ENCODE measurements around the gene UGDH. TPM values are rescaled to one million over a fixed set of nuclear protein-coding genes. Genes with fewer than 3 reads are reported as not detected.

The UGDH gene
- total RNA-seq, 1 donor from 2014 or later: 65.0 TPM

DNA sequence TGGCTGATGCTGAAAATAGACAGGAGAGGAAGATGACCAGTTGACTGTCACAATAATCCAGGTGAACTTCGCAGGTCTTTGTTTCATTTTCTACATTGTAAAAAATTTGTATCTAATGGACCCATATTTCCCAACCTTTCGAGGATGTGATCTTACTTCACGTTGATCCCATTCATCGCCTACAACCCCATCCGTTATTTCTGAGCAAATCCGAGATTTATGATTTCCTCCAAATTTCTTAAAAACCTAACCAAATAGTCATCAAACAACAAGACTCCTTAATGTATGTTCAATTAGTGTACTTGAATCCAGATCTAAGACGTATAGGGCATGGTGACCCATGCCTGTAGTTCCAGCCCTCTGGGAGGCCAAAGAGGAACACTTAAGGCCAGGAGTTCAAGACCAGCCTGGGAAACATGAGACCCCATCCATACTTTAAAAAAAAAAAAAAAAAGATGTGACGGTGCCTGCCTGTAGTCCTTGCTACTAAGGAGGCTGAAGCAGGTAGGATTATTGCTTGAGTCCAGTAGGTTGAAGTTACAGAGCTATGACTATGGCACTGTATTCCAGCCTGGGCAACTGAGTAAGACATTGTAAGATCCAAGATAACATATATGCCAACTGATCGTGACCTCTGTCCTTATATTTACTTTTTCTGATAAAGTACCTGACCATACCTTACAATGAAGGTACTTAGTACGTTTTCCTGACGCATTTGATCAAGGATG lies 74.2 kb downstream of the UGDH start:
- no peak overlapping the region for H3K4me3 ChIP-seq (ENCODE audit: low read depth, low read length)
- H3K36me3 ChIP-seq (ENCODE audit: control insufficient read depth, insufficient read depth, low read length): peaks cover 29% of the 10 kb centered on the region
- H3K27me3 ChIP-seq (ENCODE audit: control insufficient read depth, insufficient read depth, low read length): no peaks in the 10 kb centered on the region
- TF ChIP-seq, protein P1, sequence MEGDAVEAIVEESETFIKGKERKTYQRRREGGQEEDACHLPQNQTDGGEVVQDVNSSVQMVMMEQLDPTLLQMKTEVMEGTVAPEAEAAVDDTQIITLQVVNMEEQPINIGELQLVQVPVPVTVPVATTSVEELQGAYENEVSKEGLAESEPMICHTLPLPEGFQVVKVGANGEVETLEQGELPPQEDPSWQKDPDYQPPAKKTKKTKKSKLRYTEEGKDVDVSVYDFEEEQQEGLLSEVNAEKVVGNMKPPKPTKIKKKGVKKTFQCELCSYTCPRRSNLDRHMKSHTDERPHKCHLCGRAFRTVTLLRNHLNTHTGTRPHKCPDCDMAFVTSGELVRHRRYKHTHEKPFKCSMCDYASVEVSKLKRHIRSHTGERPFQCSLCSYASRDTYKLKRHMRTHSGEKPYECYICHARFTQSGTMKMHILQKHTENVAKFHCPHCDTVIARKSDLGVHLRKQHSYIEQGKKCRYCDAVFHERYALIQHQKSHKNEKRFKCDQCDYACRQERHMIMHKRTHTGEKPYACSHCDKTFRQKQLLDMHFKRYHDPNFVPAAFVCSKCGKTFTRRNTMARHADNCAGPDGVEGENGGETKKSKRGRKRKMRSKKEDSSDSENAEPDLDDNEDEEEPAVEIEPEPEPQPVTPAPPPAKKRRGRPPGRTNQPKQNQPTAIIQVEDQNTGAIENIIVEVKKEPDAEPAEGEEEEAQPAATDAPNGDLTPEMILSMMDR (IDR thresholded peaks at IDR 0.05; ENCODE audit: insufficient read depth, low read length, severe bottlenecking): no peak
- no peak for FAIRE-seq
- no peak for DNase-seq (ENCODE audit: low read depth)

DNA sequence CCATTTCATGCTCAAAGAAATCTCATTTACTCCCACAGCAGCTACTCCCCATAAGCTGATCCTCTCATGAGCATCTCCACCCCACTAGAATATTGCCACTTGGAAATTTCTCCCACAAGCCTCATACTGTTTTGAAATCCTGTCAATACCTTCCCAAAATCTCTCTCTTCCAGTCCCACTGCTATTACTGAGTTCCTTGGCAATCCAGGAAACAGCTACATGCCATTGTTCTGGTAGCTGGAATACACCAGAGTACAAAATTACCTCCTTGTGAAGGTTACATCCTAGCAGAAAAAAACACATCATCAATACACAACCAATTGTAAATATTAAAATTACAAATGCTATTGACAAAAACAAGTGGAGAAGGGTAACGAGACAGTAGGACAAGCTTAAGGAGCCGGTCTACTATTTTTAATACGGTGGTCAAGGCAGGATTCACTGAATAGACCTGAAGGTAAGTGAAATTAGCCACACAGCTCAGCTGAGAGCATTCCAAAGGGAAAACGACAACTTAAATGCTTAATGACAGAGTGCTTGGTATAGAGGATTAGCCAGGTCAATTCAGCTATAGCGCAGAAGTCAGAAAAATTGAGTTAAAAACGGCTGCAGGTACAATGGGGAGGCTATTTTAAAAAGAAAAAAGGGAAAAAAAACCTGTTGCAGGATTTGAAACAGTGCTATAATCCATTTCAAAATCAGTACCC lies 74.9 kb downstream of the UGDH start:
- TF ChIP-seq, protein P1 (IDR thresholded peaks at IDR 0.05; ENCODE audit: insufficient read depth, low read length, severe bottlenecking): no peak
- peaks cover 24% of the 10 kb centered on the region for H3K36me3 ChIP-seq (ENCODE audit: control insufficient read depth, insufficient read depth, low read length)
- DNase-seq (ENCODE audit: low read depth): no peak
- H3K27me3 ChIP-seq (ENCODE audit: control insufficient read depth, insufficient read depth, low read length): no peaks in the 10 kb centered on the region
- no peak overlapping the region for H3K4me3 ChIP-seq (ENCODE audit: low read depth, low read length)
- no peak for FAIRE-seq

DNA sequence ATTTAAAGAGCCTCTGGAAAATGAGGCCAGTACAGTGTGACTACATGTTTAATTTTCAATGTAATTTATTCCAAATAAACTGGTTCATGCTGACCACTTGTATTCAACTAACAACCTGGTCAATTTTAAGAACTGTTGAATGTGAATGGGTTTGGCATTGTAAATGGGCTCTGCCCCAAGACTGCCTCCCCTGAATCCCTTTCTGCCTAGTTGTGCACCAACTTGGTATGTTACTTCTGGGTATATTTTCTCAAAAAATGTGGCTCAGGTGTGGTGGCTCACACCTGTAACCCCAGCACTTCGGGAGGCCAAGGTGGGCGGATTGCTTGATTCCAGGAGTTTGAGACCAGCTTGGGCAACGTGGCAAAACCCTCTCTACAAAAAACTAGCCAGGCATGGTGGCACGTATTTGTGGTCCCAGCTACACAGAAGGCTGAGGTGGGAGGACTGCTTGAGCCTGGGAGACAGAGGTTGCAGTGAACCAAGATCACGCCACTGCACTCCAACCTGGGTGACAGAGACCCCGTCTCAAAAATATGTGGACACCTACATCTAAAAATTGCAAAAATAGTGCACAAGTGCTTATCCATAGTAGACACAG lies 75.7 kb downstream of the UGDH start:
- no peaks in the 10 kb centered on the region for H3K27me3 ChIP-seq (ENCODE audit: control insufficient read depth, insufficient read depth, low read length)
- FAIRE-seq: no peak
- H3K4me3 ChIP-seq (ENCODE audit: low read depth, low read length): no peak overlapping the region
- peaks cover 17% of the 10 kb centered on the region for H3K36me3 ChIP-seq (ENCODE audit: control insufficient read depth, insufficient read depth, low read length)
- TF ChIP-seq, protein P1 (IDR thresholded peaks at IDR 0.05; ENCODE audit: insufficient read depth, low read length, severe bottlenecking): no peak
- no peak for DNase-seq (ENCODE audit: low read depth)

DNA sequence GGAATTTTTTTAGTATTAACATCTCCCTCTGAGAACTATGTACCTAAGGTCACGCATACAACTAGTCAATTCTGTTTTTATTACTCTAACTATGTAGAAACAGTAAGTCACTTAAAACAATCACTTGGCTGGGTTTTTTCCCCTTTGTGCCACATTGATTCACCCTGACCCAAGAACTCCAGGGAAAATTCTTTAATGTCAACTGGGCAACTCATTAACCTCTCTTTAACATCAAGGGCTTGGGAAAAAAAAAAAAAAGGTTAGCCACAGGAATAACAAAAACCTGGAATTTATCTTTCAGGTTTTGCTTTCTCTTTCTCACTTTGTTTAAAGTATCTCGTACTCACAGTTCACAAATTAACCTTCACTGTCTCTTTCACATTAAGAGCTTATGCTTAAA lies 76.6 kb downstream of the UGDH start:
- FAIRE-seq (no peak), DNase-seq (ENCODE audit: low read depth) (no peak)
- peaks cover 14% of the 10 kb centered on the region for H3K36me3 ChIP-seq (ENCODE audit: control insufficient read depth, insufficient read depth, low read length)
- no peaks in the 10 kb centered on the region for H3K27me3 ChIP-seq (ENCODE audit: control insufficient read depth, insufficient read depth, low read length)
- no peak overlapping the region for H3K4me3 ChIP-seq (ENCODE audit: low read depth, low read length)
- TF ChIP-seq, protein P1 (IDR thresholded peaks at IDR 0.05; ENCODE audit: insufficient read depth, low read length, severe bottlenecking): no peak

Other genes with a start within 250 kb of the UGDH start
- gene RFC1, start 161.1 kb downstream of the UGDH start, total RNA-seq: 48.2 and 112 TPM in 2 replicates
- gene KLB, start 120.5 kb downstream of the UGDH start, total RNA-seq: under 0.01 TPM in 2 replicates
- 3,557 and 6,069 TPM in 2 replicates for gene RPL9, start 68.5 kb downstream of the UGDH start, total RNA-seq
- 11.5 and 14.0 TPM in 2 replicates for gene LIAS, start 68.4 kb downstream of the UGDH start, total RNA-seq
- gene SMIM14, start 111.4 kb upstream of the UGDH start, total RNA-seq: 21.1 and 26.1 TPM in 2 replicates
- gene UBE2K, start 170.7 kb upstream of the UGDH start, total RNA-seq: 19.0 and 27.3 TPM in 2 replicates